ENCODE data around the gene CCDC47.
"Not testable (repeated sequence)": the region's sequence is repeated elsewhere in the genome, so short reads cannot be mapped to it uniquely, and the experiment has no call there.

The CCDC47 gene

DNA sequence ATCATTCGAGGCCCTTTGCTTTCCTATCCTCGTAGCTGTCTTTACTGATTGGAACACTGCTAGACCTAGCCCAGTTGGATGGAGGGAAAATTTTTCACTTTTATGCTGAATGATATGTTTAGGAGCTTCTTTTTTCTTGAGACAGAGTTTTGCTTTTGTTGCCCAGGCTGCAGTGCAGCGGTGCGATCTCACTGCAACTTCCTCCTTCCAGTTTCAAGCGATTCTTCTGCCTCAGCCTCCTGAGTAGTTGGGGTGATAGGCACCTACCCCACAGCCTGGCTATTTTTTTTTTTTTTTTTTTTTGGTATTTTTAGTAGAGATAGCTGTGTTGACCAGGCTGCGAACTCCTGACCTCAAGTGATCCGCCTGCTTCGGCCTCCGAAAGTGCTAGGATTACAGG is 36.6 kb upstream of the CCDC47 start:
- no peak overlapping the region for H3K27ac ChIP-seq (ENCODE audit: low read length)

DNA sequence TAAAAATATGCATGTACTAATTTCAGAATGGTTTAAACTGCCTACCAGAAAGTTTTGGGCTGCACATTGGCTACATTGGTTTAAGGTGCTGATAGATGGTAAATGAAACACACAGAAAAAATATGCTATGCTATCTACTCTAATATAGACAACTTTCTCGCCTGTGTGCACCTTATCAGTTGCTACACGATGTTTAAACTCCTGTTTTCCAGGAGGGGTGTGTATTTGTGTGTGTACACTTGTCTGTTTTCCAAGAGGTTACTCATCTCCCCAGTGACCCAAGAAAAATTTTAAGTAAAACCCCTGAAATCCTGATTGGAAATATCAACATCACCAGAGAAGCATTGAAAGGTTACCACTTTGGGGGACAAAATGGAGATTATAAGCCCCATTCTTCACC is 32.2 kb upstream of the CCDC47 start:
- H3K9me3 ChIP-seq (ENCODE audit: control insufficient read depth in 2 of 2, low read length in 2 of 2): no peaks in the 10 kb centered on the region
- H3K27ac ChIP-seq (ENCODE audit: low read length): no peak overlapping the region
- H3K9ac ChIP-seq (ENCODE audit: low read length in 2 of 2): no peak overlapping the region
- peaks cover 46 to 55% of the 10 kb centered on the region in 2 donors for H3K36me3 ChIP-seq (ENCODE audit: control insufficient read depth in 2 of 2, insufficient read depth in 2 of 2, low read length in 2 of 2)
- no peak overlapping the region for H3K4me3 ChIP-seq (ENCODE audit: low read length in 2 of 2)
- H3K27me3 ChIP-seq (ENCODE audit: control insufficient read depth in 1 of 2, insufficient read depth in 2 of 2, low read length in 2 of 2): no peaks in the 10 kb centered on the region
- H3K4me1 ChIP-seq (ENCODE audit: control insufficient read depth, insufficient read depth, low read length): no peaks in the 10 kb centered on the region

More for the DNA sequence above, 36.6 kb upstream of the CCDC47 start:
- H3K9ac ChIP-seq (ENCODE audit: low read length in 2 of 2): no peak overlapping the region
- peaks cover 60 to 70% of the 10 kb centered on the region in 2 donors for H3K36me3 ChIP-seq (ENCODE audit: control insufficient read depth in 2 of 2, insufficient read depth in 2 of 2, low read length in 2 of 2)
- no peak overlapping the region for H3K4me3 ChIP-seq (ENCODE audit: low read length in 2 of 2)
- no peaks in the 10 kb centered on the region for H3K4me1 ChIP-seq (ENCODE audit: control insufficient read depth, insufficient read depth, low read length)
- no peaks in the 10 kb centered on the region for H3K9me3 ChIP-seq (ENCODE audit: control insufficient read depth in 2 of 2, low read length in 2 of 2)
- H3K27me3 ChIP-seq (ENCODE audit: control insufficient read depth in 1 of 2, insufficient read depth in 2 of 2, low read length in 2 of 2): no peaks in the 10 kb centered on the region

DNA sequence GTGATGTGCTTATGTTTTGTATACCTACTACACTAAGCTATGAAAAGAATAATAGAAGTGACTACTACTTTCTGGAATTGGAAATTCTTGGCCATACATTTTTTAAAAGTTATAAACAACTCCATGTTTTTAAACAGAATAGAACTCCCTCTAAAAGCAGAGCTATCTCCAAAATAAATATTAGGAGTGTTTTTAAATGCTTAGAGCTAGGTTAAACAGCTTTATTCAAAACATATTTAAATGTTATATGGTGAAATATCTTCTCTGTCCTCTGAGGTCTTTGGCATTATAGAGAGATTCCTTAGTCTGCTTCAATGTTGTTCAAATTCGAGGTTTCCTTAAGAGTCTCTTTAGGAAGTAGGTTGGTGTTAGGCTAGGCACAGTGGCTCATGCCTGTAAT is 30.9 kb upstream of the CCDC47 start:
- no peaks in the 10 kb centered on the region for H3K27me3 ChIP-seq (ENCODE audit: control insufficient read depth in 1 of 2, insufficient read depth in 2 of 2, low read length in 2 of 2)
- no peak overlapping the region for H3K9ac ChIP-seq (ENCODE audit: low read length in 2 of 2)
- no peak overlapping the region for H3K27ac ChIP-seq (ENCODE audit: low read length)
- H3K36me3 ChIP-seq (ENCODE audit: control insufficient read depth in 2 of 2, insufficient read depth in 2 of 2, low read length in 2 of 2): peaks cover 52 to 57% of the 10 kb centered on the region in 2 donors
- no peaks in the 10 kb centered on the region for H3K4me1 ChIP-seq (ENCODE audit: control insufficient read depth, insufficient read depth, low read length)
- no peak overlapping the region for H3K4me3 ChIP-seq (ENCODE audit: low read length in 2 of 2)
- H3K9me3 ChIP-seq (ENCODE audit: control insufficient read depth in 2 of 2, low read length in 2 of 2): no peaks in the 10 kb centered on the region

DNA sequence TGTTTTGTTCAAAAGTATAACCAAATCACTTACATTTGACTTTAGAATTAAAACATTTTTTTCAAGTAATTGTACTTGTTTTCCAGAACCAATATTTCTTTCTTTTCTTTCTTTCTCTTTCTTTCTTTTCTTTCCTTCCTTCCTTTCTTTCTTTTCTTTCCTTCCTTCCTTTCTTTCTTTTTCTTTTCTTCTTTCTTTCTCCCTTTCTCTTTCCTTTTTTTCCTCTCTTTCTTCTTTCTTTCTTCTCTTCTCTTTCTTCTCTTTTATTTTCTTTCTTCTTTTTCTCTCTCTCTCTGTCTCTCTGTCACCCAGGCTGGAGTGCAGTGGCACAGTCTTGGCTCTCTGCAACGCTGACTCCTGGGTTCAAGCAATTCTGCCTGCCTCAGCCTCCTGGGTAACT is 27.4 kb upstream of the CCDC47 start:
- H3K9ac ChIP-seq (ENCODE audit: low read length in 2 of 2): no peak overlapping the region
- no peaks in the 10 kb centered on the region for H3K27me3 ChIP-seq (ENCODE audit: control insufficient read depth in 1 of 2, insufficient read depth in 2 of 2, low read length in 2 of 2)
- H3K4me3 ChIP-seq (ENCODE audit: low read length in 2 of 2): no peak overlapping the region
- H3K27ac ChIP-seq (ENCODE audit: low read length): no peak overlapping the region
- peaks cover 46 to 65% of the 10 kb centered on the region in 2 donors for H3K36me3 ChIP-seq (ENCODE audit: control insufficient read depth in 2 of 2, insufficient read depth in 2 of 2, low read length in 2 of 2)
- no peaks in the 10 kb centered on the region for H3K9me3 ChIP-seq (ENCODE audit: control insufficient read depth in 2 of 2, low read length in 2 of 2)
- no peaks in the 10 kb centered on the region for H3K4me1 ChIP-seq (ENCODE audit: control insufficient read depth, insufficient read depth, low read length)

DNA sequence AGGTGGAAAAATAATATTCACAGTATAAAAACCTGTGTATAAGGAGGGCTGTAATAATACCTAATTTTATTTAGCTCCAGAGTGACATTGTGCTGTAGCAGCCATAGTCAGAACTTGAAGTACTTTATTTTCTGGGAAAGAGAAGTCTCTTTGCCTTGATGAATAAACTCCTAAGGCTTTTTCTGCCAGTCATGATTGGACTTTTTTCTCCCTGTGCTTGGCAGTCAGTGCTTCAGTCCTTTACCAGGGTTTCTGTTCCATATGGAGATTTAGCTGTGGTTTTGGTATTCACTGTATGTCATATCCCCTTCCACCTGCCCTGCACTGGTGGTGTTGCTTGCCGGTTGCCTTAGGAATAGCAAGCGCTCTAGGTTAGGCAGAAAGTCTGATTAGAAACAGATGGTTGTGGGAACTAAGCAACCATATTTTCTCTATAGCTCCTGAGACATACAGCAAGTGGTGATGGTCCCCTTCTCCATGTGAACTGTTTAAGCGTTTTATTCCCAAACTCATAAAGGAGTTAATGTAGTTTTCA is 25.2 kb upstream of the CCDC47 start:
- Histone ChIP-seq H3K9me3 (ENCODE audit: control insufficient read depth in 2 of 2, low read length in 2 of 2) (no peaks in the 10 kb centered on the region), H3K9ac (ENCODE audit: low read length in 2 of 2) (no peak overlapping the region), H3K27me3 (ENCODE audit: control insufficient read depth in 1 of 2, insufficient read depth in 2 of 2, low read length in 2 of 2) (no peaks in the 10 kb centered on the region), H3K27ac (ENCODE audit: low read length) (no peak overlapping the region), H3K4me1 (ENCODE audit: control insufficient read depth, insufficient read depth, low read length) (no peaks in the 10 kb centered on the region), H3K36me3 (ENCODE audit: control insufficient read depth in 2 of 2, insufficient read depth in 2 of 2, low read length in 2 of 2) (peaks cover 54 to 76% of the 10 kb centered on the region in 2 donors), H3K4me3 (ENCODE audit: low read length in 2 of 2) (no peak overlapping the region)

DNA sequence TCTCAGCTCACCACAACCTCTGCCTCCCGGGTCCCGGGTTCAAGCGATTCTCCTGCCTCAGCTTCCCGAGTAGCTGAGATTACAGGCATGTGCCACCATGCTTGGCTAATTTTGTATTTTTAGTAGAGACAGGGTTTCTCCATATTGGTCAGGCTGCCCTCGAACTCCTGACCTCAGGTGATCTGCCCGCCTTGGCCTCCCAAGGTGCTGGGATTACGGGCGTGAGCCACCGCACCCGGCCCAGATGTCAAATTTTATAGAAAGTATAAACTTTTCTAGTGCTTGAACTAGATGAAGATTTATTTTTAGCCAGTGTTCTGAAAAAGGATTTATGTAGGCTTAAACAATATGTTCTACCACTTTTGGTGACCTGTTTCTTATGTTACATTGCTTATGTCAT is 23.0 kb upstream of the CCDC47 start:
- H3K27ac ChIP-seq (ENCODE audit: low read length); H3K4me3 ChIP-seq (ENCODE audit: low read length in 2 of 2); H3K9ac ChIP-seq (ENCODE audit: low read length in 2 of 2); H3K4me1 ChIP-seq (ENCODE audit: control insufficient read depth, insufficient read depth, low read length); H3K9me3 ChIP-seq (ENCODE audit: control insufficient read depth in 2 of 2, low read length in 2 of 2); H3K27me3 ChIP-seq (ENCODE audit: control insufficient read depth in 1 of 2, insufficient read depth in 2 of 2, low read length in 2 of 2): not testable (repeated sequence)
- peaks cover 53 to 66% of the 10 kb centered on the region in 2 donors for H3K36me3 ChIP-seq (ENCODE audit: control insufficient read depth in 2 of 2, insufficient read depth in 2 of 2, low read length in 2 of 2)

DNA sequence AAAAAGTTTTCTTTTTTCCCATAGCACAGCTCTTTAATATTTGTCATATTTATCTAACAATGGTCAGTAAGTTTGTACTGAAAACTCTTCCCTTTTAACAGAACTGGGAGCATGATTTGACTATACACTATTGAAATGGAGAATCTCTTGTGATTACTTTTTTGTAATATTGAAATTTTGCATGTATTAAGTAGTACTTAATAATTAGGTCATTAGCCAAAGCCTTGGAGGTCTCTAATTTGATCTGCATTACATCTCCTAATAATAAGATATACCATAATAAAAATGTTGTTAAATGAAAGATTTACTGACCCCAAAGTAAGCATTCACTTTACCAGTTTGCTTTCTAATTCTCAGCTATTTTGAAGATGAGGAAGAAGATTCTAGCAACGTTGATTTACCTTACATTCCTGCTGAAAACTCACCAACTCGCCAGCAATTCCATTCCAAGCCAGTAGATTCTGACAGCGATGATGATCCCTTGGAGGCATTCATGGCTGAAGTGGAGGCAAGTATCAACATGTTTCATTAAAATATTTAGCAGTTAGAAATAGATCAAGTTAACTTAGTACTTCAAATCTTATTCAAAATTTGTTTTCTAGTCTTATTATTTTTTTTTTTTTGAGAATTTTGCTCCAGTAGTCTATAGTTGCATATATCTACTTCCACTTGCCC is 18.8 kb upstream of the CCDC47 start:
- Histone ChIP-seq H3K9ac (ENCODE audit: low read length in 2 of 2) (no peak overlapping the region), H3K4me3 (ENCODE audit: low read length in 2 of 2) (no peak overlapping the region), H3K4me1 (ENCODE audit: control insufficient read depth, insufficient read depth, low read length) (no peaks in the 10 kb centered on the region), H3K36me3 (ENCODE audit: control insufficient read depth in 2 of 2, insufficient read depth in 2 of 2, low read length in 2 of 2) (peaks cover 37 to 42% of the 10 kb centered on the region in 2 donors), H3K27ac (ENCODE audit: low read length) (no peak overlapping the region), H3K27me3 (ENCODE audit: control insufficient read depth in 1 of 2, insufficient read depth in 2 of 2, low read length in 2 of 2) (no peaks in the 10 kb centered on the region), H3K9me3 (ENCODE audit: control insufficient read depth in 2 of 2, low read length in 2 of 2) (no peaks in the 10 kb centered on the region)

DNA sequence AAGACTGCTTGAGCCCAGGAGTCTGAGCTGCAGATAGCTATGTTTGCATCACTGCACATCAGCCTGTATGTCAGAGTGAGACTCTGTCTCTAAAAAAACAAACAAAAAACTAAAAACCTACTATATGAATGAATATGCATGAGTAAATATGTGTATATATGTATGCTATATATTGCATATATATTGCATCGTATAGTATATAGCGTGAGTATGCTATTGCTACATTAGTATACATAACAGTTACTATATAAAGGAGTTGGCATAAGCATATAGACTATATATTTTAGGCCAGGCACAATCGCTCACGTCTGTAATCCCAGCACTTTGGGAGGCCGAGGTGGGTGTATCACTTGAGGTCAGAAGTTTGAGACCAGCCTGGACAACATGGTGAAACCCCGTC is 16.7 kb upstream of the CCDC47 start:
- Histone ChIP-seq H3K9me3 (ENCODE audit: control insufficient read depth in 2 of 2, low read length in 2 of 2) (no peaks in the 10 kb centered on the region), H3K27me3 (ENCODE audit: control insufficient read depth in 1 of 2, insufficient read depth in 2 of 2, low read length in 2 of 2) (no peaks in the 10 kb centered on the region), H3K4me3 (ENCODE audit: low read length in 2 of 2) (no peak overlapping the region), H3K27ac (ENCODE audit: low read length) (no peak overlapping the region), H3K4me1 (ENCODE audit: control insufficient read depth, insufficient read depth, low read length) (no peaks in the 10 kb centered on the region), H3K9ac (ENCODE audit: low read length in 2 of 2) (no peak overlapping the region), H3K36me3 (ENCODE audit: control insufficient read depth in 2 of 2, insufficient read depth in 2 of 2, low read length in 2 of 2) (peaks cover 26 to 33% of the 10 kb centered on the region in 2 donors)

DNA sequence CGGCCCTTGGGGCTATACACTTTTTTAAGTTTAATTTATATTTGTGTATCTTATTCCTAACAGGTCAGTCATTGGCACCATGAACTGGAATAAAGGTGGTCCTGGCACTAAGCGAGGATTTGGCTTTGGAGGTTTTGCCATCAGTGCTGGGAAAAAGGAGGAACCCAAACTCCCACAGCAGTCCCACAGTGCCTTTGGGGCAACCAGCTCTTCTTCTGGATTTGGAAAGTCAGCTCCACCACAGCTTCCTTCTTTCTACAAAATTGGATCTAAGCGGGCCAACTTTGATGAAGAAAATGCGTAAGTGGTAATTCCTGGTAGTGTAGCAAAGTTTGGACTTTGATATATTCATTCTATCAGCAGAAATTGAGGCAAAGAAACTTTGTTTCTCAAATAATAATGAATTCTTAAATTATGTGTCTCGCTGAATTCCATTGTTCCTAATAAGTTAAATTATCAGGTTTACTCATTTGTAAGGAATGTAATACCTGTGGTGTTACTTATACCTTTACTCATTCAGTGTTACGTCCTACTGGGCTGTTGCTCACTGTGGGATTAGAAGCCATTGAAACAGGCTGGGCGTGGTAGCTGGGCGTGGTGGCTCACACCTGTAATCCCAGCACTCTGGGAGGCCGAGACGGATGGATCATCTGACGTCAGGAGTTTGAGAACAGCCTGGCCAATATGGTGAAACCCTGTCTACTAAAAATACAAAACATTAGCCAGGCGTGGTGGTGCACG is 13.7 kb upstream of the CCDC47 start:
- no peak overlapping the region for H3K9ac ChIP-seq (ENCODE audit: low read length in 2 of 2)
- H3K4me3 ChIP-seq (ENCODE audit: low read length in 2 of 2): no peak overlapping the region
- H3K27me3 ChIP-seq (ENCODE audit: control insufficient read depth in 1 of 2, insufficient read depth in 2 of 2, low read length in 2 of 2): no peaks in the 10 kb centered on the region
- no peaks in the 10 kb centered on the region for H3K9me3 ChIP-seq (ENCODE audit: control insufficient read depth in 2 of 2, low read length in 2 of 2)
- H3K4me1 ChIP-seq (ENCODE audit: control insufficient read depth, insufficient read depth, low read length): no peaks in the 10 kb centered on the region
- no peak overlapping the region for H3K27ac ChIP-seq (ENCODE audit: low read length)
- H3K36me3 ChIP-seq (ENCODE audit: control insufficient read depth in 2 of 2, insufficient read depth in 2 of 2, low read length in 2 of 2): peaks cover 15% of the 10 kb centered on the region in 2 donors

DNA sequence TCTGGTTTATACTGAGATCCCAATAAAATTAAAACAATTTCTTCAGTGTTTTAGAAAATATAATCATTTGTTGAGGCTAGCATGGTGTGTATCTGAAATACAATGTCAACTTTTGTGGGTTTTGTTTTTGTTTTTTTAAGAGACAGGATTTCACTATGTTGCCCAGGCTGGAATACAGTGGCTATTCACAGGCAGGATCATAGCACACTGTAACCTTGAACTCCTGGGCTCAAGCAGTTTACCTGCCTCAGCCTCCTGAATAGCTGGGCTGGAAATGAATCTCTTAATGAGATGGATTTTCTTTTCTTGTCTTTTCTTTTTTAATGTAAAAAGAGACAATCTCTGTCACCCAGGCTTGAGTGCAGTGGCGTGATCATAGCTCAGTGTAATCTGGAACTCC is 12.7 kb upstream of the CCDC47 start:
- Histone ChIP-seq H3K27me3 (ENCODE audit: control insufficient read depth in 1 of 2, insufficient read depth in 2 of 2, low read length in 2 of 2) (no peaks in the 10 kb centered on the region), H3K9me3 (ENCODE audit: control insufficient read depth in 2 of 2, low read length in 2 of 2) (no peaks in the 10 kb centered on the region), H3K4me1 (ENCODE audit: control insufficient read depth, insufficient read depth, low read length) (no peaks in the 10 kb centered on the region), H3K4me3 (ENCODE audit: low read length in 2 of 2) (no peak overlapping the region), H3K9ac (ENCODE audit: low read length in 2 of 2) (no peak overlapping the region), H3K27ac (ENCODE audit: low read length) (no peak overlapping the region), H3K36me3 (ENCODE audit: control insufficient read depth in 2 of 2, insufficient read depth in 2 of 2, low read length in 2 of 2) (peaks cover 15% of the 10 kb centered on the region in 2 donors)

DNA sequence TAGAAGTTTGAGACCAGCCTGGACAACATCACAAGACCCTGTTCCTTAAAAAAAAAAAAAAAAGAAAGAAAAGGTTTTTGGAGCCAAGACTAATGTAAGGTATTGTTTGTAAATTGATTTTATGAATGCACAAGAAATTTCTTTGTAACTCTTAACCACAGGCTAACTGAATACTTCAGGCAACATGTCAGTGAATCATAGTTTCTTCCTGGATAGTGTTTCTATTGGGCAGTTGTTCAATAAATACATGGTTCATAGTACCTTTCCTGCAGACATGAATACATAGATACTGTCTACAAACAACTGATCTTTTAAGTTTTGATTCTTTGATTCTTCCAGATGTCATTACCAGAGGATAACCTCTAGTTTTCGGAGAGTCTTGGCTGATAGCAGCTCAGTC is 12.2 kb upstream of the CCDC47 start:
- Histone ChIP-seq H3K27ac (ENCODE audit: low read length) (no peak overlapping the region), H3K4me3 (ENCODE audit: low read length in 2 of 2) (no peak overlapping the region), H3K9ac (ENCODE audit: low read length in 2 of 2) (no peak overlapping the region), H3K27me3 (ENCODE audit: control insufficient read depth in 1 of 2, insufficient read depth in 2 of 2, low read length in 2 of 2) (no peaks in the 10 kb centered on the region), H3K36me3 (ENCODE audit: control insufficient read depth in 2 of 2, insufficient read depth in 2 of 2, low read length in 2 of 2) (peaks cover 15 to 16% of the 10 kb centered on the region in 2 donors), H3K4me1 (ENCODE audit: control insufficient read depth, insufficient read depth, low read length) (no peaks in the 10 kb centered on the region), H3K9me3 (ENCODE audit: control insufficient read depth in 2 of 2, low read length in 2 of 2) (no peaks in the 10 kb centered on the region)
